ENCODE data around the gene PHTF2.

The PHTF2 gene

GRCh38 chr7:77931841-77932240 is 133.3 kb downstream of the PHTF2 start:
- TF ChIP-seq TSHZ2 (CRISPR knock-in tag; IDR thresholded peaks at IDR 0.05) (no peak), POU6F1 (CRISPR knock-in tag; IDR thresholded peaks at IDR 0.05; ENCODE audit: borderline replicate concordance, low read depth) (no peak), SNAI2 (CRISPR knock-in tag; IDR thresholded peaks at IDR 0.05) (no peak), TOX (CRISPR knock-in tag; IDR thresholded peaks at IDR 0.05; ENCODE audit: borderline replicate concordance) (no peak), RARB (CRISPR knock-in tag; IDR thresholded peaks at IDR 0.05) (no peak), ZC3H10 (CRISPR knock-in tag; IDR thresholded peaks at IDR 0.05) (no peak), CSDC2 (CRISPR knock-in tag; IDR thresholded peaks at IDR 0.05) (no peak), ARNTL (CRISPR knock-in tag; IDR thresholded peaks at IDR 0.05; ENCODE audit: borderline replicate concordance, low read depth) (no peak), ZFP30 (CRISPR knock-in tag; IDR thresholded peaks at IDR 0.05) (no peak), PATZ1 (CRISPR knock-in tag; IDR thresholded peaks at IDR 0.05; ENCODE audit: borderline replicate concordance) (no peak), CSRNP3 (CRISPR knock-in tag; IDR thresholded peaks at IDR 0.05) (no peak), OSR1 (CRISPR knock-in tag; IDR thresholded peaks at IDR 0.05) (no peak), ZFP3 (CRISPR knock-in tag; IDR thresholded peaks at IDR 0.05) (no peak), BACH2 (CRISPR knock-in tag; IDR thresholded peaks at IDR 0.05; ENCODE audit: borderline replicate concordance) (no peak), ESRRG (CRISPR knock-in tag; IDR thresholded peaks at IDR 0.05) (no peak), ZNF565 (CRISPR knock-in tag; conservative IDR thresholded peaks at IDR 0.05; ENCODE audit: low read depth) (no peak), GLIS3 (CRISPR knock-in tag; IDR thresholded peaks at IDR 0.05) (no peak)
- ATAC-seq, result no peak

GRCh38 chr7:77933394-77933793 is 134.8 kb downstream of the PHTF2 start:
- ATAC-seq, result no peak; the same call in 1 of the 3 replicates
- no peak for TF ChIP-seq TCF4 (CRISPR knock-in tag; IDR thresholded peaks at IDR 0.05; ENCODE audit: borderline replicate concordance)
- no peak for TF ChIP-seq GLIS3 (CRISPR knock-in tag; IDR thresholded peaks at IDR 0.05)
- no peak for TF ChIP-seq ZC3H10 (CRISPR knock-in tag; IDR thresholded peaks at IDR 0.05)
- no peak for TF ChIP-seq BACH2 (CRISPR knock-in tag; IDR thresholded peaks at IDR 0.05; ENCODE audit: borderline replicate concordance)
- TF ChIP-seq CSRNP3 (CRISPR knock-in tag; IDR thresholded peaks at IDR 0.05), result no peak
- no peak for TF ChIP-seq POU6F1 (CRISPR knock-in tag; IDR thresholded peaks at IDR 0.05; ENCODE audit: borderline replicate concordance, low read depth)
- TF ChIP-seq RARB (CRISPR knock-in tag; IDR thresholded peaks at IDR 0.05), result no peak
- no peak for TF ChIP-seq CSDC2 (CRISPR knock-in tag; IDR thresholded peaks at IDR 0.05)
- TF ChIP-seq ZNF70 (CRISPR knock-in tag; IDR thresholded peaks at IDR 0.05), result no peak
- no peak for TF ChIP-seq TOX (CRISPR knock-in tag; IDR thresholded peaks at IDR 0.05; ENCODE audit: borderline replicate concordance)
- no peak for TF ChIP-seq ZNF8 (CRISPR knock-in tag; IDR thresholded peaks at IDR 0.05)
- no peak for TF ChIP-seq PATZ1 (CRISPR knock-in tag; IDR thresholded peaks at IDR 0.05; ENCODE audit: borderline replicate concordance)
- TF ChIP-seq ISL1 (CRISPR knock-in tag; IDR thresholded peaks at IDR 0.05), result no peak
- TF ChIP-seq CREB5 (CRISPR knock-in tag; IDR thresholded peaks at IDR 0.05; ENCODE audit: low read depth), result no peak
- no peak for TF ChIP-seq OSR1 (CRISPR knock-in tag; IDR thresholded peaks at IDR 0.05)

All from SK-N-SH treated with all-trans-retinoic acid at 6 μM for 48 hours (cell line).